Panc1 (cell line): ENCODE results near the gene FBXL17. TPM values are rescaled to one million over a fixed set of nuclear protein-coding genes. Genes with fewer than 3 reads are reported as not detected.

Experiments
- ATAC-seq: fragments of 200-7000 bp; cut with Tn5 transposase; 2 replicates; pipeline ENCODE4 v1.9.1; 2020; ENCODE audit warnings: mild to moderate bottlenecking, moderate library complexity
- BruUV-seq: library from RNA; stranded (reverse); fragments of 400-500 nt; replicated peaks from 2 replicates; lab custom pipeline; 2021; lab: Mats Ljungman, UMichigan
- CTCF ChIA-PET: fragments of 300-600 bp; sonication (Branson Sonifier 250); formaldehyde crosslinking; loops from one replicate; lab custom pipeline; 2022; ENCODE audit warnings: antibody characterized with exemption; lab: Charles Lee
- POLR2A ChIA-PET: fragments of 300-600 bp; sonication (Branson Sonifier 250); formaldehyde crosslinking; loops from one replicate; lab custom pipeline; 2022; ENCODE audit warnings: antibody characterized with exemption; lab: Charles Lee
- DNase-seq: peaks from one replicate; pipeline ENCODE4 v3.0.0-alpha.2; 2010; ENCODE audit warnings: low read depth, low spot score
- H3K27ac ChIP-seq: 2 replicates; pipeline ENCODE4 v1.5.1; 2011; ENCODE audit warnings: mild to moderate bottlenecking, low read length, inconsistent platforms
- H3K27me3 ChIP-seq: fragments of 200-500 bp; sonication (Bioruptor generic); 2 replicates; pipeline ENCODE4 v1.6.0; 2014; ENCODE audit warnings: low read length, inconsistent platforms; ENCODE audit not compliant: control insufficient read depth, insufficient read depth
- H3K36me3 ChIP-seq: fragments of 200-500 bp; sonication (Bioruptor generic); 2 replicates; pipeline ENCODE4 v1.5.1; 2014; ENCODE audit warnings: inconsistent platforms, mild to moderate bottlenecking, low read length, moderate library complexity; ENCODE audit not compliant: control insufficient read depth, insufficient read depth
- H3K4me1 ChIP-seq: 2 replicates; pipeline ENCODE4 v1.5.1; 2011; ENCODE audit warnings: inconsistent platforms, mild to moderate bottlenecking, low read length, moderate library complexity; ENCODE audit not compliant: control insufficient read depth, insufficient read depth
- H3K4me3 ChIP-seq, 2 experiments: 2 replicates each; pipeline ENCODE4 v1.5.1; 2011 to 2012; ENCODE audit warnings: low read depth in 2 of 2, low read length in 2 of 2, mild to moderate bottlenecking in 2 of 2, inconsistent platforms in 1 of 2, moderate library complexity in 1 of 2
- H3K9me3 ChIP-seq: fragments of 200-500 bp; sonication (Bioruptor generic); 2 replicates; pipeline ENCODE4 v1.5.1; 2014; ENCODE audit warnings: low read depth, mild to moderate bottlenecking, inconsistent platforms, low read length, moderate library complexity; ENCODE audit not compliant: control insufficient read depth, insufficient read depth
- POLR2AphosphoS5 ChIP-seq: IDR thresholded peaks from 2 replicates; pipeline ENCODE4 v1.6.1; 2012; ENCODE audit warnings: mild to moderate bottlenecking, low read depth, low read length, moderate library complexity
- SIN3A ChIP-seq: IDR thresholded peaks from 2 replicates; pipeline ENCODE4 v1.6.1; 2012; ENCODE audit warnings: low read depth, mild to moderate bottlenecking, low read length, moderate library complexity, borderline replicate concordance; ENCODE audit not compliant: insufficient read depth
- TCF7L2 ChIP-seq: IDR thresholded peaks from 2 replicates; pipeline ENCODE4 v1.6.1; 2011; ENCODE audit warnings: mild to moderate bottlenecking, low read depth, low read length, inconsistent platforms
- in situ Hi-C: cut with HindIII; loops from 2 replicates; pipeline ENCODE4 v1.10.0; 2016; ENCODE audit warnings: low sequenced_read_pairs, low pct_unique_long_range_greater_than_20kb
- intact Hi-C: fragments of 100-400 bp; cut with micrococcal nuclease; formaldehyde crosslinking; loops from one replicate; pipeline ENCODE4 v1.10.0; 2022; ENCODE audit not compliant: unreplicated experiment
- total RNA-seq: library from RNA; stranded (reverse); gene quantifications from one replicate; pipeline ENCODE4 v1.2.1, GENCODE V29; 2021; ENCODE audit not compliant: unreplicated experiment
- TF ChIP-seq, protein P1 (sequence below): fragments of 450-650 bp; IDR thresholded peaks from 2 replicates; pipeline ENCODE4 v1.5.1; 2017; ENCODE audit warnings: mild to moderate bottlenecking
- TF ChIP-seq, protein P2 (sequence below), 2 experiments: IDR thresholded peaks; 2 replicates each; pipeline ENCODE4 v1.6.1; 2011 to 2012; ENCODE audit warnings: low read depth in 2 of 2, control low read depth in 1 of 2, low read length in 1 of 2, mild to moderate bottlenecking in 1 of 2, moderate library complexity in 1 of 2; ENCODE audit not compliant: insufficient read depth in 1 of 2

FBXL17 gene
- total RNA-seq, 1 experiment from 2014 or later: 17.4 TPM

DNA sequence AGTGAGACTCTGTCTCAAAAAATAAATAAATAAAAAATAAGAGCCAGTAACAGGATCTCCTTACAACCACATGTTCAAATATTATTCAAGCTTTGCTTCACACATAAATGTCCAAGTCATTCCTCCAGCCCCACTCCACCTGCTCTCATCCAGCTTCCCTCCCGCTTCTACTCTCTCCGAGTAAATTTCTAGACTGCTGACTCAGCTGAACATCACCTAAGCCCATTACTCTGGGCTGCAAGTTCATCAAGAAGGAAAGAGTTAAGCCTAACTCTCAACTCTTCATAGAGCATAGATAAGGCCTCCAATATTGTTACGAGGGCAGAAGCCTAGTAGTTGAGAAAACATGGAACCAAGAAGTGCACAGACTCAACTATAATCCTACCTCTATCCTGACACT is 300.2 kb downstream of the FBXL17 start:
- intact Hi-C loops: no loop called here
- no peak overlapping the region for H3K27ac ChIP-seq
- ChIA-PET POLR2A (no interaction called here), CTCF (no interaction called here)
- BruUV-seq: no TSS peak
- no peaks in the 10 kb centered on the region for H3K9me3 ChIP-seq
- no peak overlapping the region for H3K4me3 ChIP-seq
- H3K4me1 ChIP-seq: peaks cover 9% of the 10 kb centered on the region
- no peak for ATAC-seq
- TF ChIP-seq, protein P1, sequence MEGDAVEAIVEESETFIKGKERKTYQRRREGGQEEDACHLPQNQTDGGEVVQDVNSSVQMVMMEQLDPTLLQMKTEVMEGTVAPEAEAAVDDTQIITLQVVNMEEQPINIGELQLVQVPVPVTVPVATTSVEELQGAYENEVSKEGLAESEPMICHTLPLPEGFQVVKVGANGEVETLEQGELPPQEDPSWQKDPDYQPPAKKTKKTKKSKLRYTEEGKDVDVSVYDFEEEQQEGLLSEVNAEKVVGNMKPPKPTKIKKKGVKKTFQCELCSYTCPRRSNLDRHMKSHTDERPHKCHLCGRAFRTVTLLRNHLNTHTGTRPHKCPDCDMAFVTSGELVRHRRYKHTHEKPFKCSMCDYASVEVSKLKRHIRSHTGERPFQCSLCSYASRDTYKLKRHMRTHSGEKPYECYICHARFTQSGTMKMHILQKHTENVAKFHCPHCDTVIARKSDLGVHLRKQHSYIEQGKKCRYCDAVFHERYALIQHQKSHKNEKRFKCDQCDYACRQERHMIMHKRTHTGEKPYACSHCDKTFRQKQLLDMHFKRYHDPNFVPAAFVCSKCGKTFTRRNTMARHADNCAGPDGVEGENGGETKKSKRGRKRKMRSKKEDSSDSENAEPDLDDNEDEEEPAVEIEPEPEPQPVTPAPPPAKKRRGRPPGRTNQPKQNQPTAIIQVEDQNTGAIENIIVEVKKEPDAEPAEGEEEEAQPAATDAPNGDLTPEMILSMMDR: no peak
- TF ChIP-seq, protein P2, sequence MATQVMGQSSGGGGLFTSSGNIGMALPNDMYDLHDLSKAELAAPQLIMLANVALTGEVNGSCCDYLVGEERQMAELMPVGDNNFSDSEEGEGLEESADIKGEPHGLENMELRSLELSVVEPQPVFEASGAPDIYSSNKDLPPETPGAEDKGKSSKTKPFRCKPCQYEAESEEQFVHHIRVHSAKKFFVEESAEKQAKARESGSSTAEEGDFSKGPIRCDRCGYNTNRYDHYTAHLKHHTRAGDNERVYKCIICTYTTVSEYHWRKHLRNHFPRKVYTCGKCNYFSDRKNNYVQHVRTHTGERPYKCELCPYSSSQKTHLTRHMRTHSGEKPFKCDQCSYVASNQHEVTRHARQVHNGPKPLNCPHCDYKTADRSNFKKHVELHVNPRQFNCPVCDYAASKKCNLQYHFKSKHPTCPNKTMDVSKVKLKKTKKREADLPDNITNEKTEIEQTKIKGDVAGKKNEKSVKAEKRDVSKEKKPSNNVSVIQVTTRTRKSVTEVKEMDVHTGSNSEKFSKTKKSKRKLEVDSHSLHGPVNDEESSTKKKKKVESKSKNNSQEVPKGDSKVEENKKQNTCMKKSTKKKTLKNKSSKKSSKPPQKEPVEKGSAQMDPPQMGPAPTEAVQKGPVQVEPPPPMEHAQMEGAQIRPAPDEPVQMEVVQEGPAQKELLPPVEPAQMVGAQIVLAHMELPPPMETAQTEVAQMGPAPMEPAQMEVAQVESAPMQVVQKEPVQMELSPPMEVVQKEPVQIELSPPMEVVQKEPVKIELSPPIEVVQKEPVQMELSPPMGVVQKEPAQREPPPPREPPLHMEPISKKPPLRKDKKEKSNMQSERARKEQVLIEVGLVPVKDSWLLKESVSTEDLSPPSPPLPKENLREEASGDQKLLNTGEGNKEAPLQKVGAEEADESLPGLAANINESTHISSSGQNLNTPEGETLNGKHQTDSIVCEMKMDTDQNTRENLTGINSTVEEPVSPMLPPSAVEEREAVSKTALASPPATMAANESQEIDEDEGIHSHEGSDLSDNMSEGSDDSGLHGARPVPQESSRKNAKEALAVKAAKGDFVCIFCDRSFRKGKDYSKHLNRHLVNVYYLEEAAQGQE (IDR thresholded peaks at IDR 0.05; ENCODE audit: insufficient read depth in 1 of 2, low read depth in 2 of 2, low read length in 1 of 2): no peak
- TF ChIP-seq SIN3A (no peak), TCF7L2 (no peak), POLR2AphosphoS5 (no peak)
- no peak for DNase-seq
- in situ Hi-C loops: no loop called here
- H3K27me3 ChIP-seq: no peaks in the 10 kb centered on the region
- no peaks in the 10 kb centered on the region for H3K36me3 ChIP-seq

DNA sequence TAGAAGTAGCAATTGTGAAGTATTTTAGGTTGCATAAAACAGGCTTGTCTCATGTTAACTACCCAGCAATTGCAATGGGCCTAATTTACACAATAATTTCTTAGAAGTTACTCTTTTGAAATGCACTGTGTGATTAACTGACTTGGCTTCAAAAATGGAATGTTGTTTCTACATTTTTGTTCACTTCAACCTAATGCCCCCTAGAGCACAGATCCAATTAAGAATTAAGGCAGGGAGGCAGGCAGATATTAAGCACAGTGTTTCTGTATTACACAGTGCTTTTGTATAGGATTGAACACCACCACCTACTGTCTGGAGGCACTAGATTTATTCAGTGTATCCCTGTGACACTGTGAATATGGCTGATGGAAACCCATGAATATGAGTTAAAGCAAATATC is 302.1 kb downstream of the FBXL17 start:
- in situ Hi-C loops: no loop called here
- DNase-seq (no peak), ATAC-seq (no peak)
- no TSS peak for BruUV-seq
- Histone ChIP-seq H3K4me3 (no peak overlapping the region), H3K9me3 (no peaks in the 10 kb centered on the region), H3K4me1 (peaks cover 9% of the 10 kb centered on the region), H3K27me3 (no peaks in the 10 kb centered on the region), H3K27ac (no peak overlapping the region), H3K36me3 (no peaks in the 10 kb centered on the region)
- intact Hi-C loops: no loop called here
- TF ChIP-seq SIN3A (no peak), TCF7L2 (no peak)
- TF ChIP-seq, protein P1: no peak
- ChIA-PET POLR2A (no interaction called here), CTCF (no interaction called here)
